Body of pancreas (tissue), 4 donors: ENCODE measurements around the gene MUC12. TPM values are rescaled to one million over a fixed set of nuclear protein-coding genes. Genes with fewer than 3 reads are reported as not detected.
"Not testable (repeated sequence)": the region's sequence is repeated elsewhere in the genome, so short reads cannot be mapped to it uniquely, and the experiment has no call there.

Source experiments
- ATAC-seq: fragments of 150-250 bp; one replicate; pipeline ENCODE4 v1.9.1; 2016
- DNase-seq, 4 donors: peaks; one replicate each; pipeline ENCODE4 v3.0.0-alpha.2; 2019
- H3K27ac ChIP-seq, 4 donors: fragments of 200-600 bp; sonication (generic); 1 replicate in 3 of 4; 2 replicates in 1 of 4; pipeline versions ENCODE4 v1.5.1 to v1.6.1; 2016 to 2019; ENCODE audit warnings: mild to moderate bottlenecking in 1 of 4, mixed read lengths in 1 of 4, moderate library complexity in 1 of 4
- H3K27me3 ChIP-seq, 2 donors: fragments of 200-600 bp; sonication (generic); one replicate each; pipeline ENCODE4 v1.6.0; 2016; ENCODE audit warnings: mild to moderate bottlenecking in 1 of 2
- H3K36me3 ChIP-seq, 2 donors: fragments of 200-600 bp; sonication (generic); replicated peaks in 1 of 2; 2 replicates each; pipeline ENCODE4 v1.5.1; 2016; ENCODE audit warnings: low read depth in 2 of 2; ENCODE audit not compliant: insufficient read depth in 1 of 2
- H3K4me1 ChIP-seq: fragments of 200-600 bp; sonication (generic); one replicate; pipeline ENCODE4 v1.6.0; 2016
- H3K4me3 ChIP-seq, 2 donors: fragments of 200-600 bp; sonication (generic); 1 replicate in 1 of 2; 2 replicates in 1 of 2; pipeline ENCODE4 v1.5.1; 2016 to 2019
- H3K9me3 ChIP-seq, 3 donors: fragments of 200-600 bp; sonication (generic); 1 replicate in 2 of 3; 2 replicates in 1 of 3; pipeline ENCODE4 v1.5.1; 2016
- POLR2A ChIP-seq, 3 donors: fragments of 450-650 bp; IDR thresholded peaks; one replicate each; pipeline ENCODE4 v1.6.1; 2016; ENCODE audit warnings: antibody characterized with exemption in 3 of 3, mild to moderate bottlenecking in 2 of 3
- WGBS, 2 donors: methylation state at CpG; one replicate each; pipeline ENCODE4 v1.1.5; 2017; 5-methylcytosine and 5-hydroxymethylcytosine counted together
- intact Hi-C: fragments of 100-400 bp; cut with DNase I; formaldehyde crosslinking; loops from one replicate; pipeline ENCODE4 v1.15.1; 2023
- total RNA-seq, 2 donors: library from RNA; depleted of rRNA; stranded (reverse); fragments of >200 nt; gene quantifications; one replicate each; pipeline ENCODE4 v1.1.0, GENCODE V29; 2016
- TF ChIP-seq, protein P1 (sequence below), 7 experiments: fragments of 450-650 bp in 4 of 7; fragments of 200-600 bp in 3 of 7; sonication (generic) in 3 of 7; IDR thresholded peaks; one replicate each; pipeline ENCODE4 v1.5.1; 2016 to 2019; ENCODE audit warnings: antibody characterized with exemption in 7 of 7

The MUC12 gene
- total RNA-seq, 2 donors from 2014 or later = not detected

DNA sequence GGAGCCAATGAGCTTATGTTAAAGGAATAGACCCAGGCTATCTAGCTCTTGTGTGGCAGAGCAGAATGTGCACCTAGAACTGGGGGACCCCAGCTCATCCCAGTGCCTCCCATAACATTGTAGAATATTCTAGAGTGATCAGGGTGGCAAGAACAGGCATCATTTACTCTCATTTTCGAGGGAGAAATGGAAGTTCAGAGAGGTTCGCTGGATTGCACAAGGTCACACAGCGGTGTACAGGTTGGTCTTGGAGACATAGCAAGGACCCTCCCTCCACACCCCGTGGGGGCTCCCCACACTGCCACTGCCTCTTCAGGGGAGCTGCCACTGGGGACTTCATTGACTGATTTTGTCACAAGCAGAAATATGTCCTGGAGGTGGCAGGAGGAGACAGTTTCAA is 8.9 kb downstream of the MUC12 start:
- no peak for DNase-seq
- 71 to 79% methylated on average over 4 of the region's 4 CpGs for WGBS, 2 donors

DNA sequence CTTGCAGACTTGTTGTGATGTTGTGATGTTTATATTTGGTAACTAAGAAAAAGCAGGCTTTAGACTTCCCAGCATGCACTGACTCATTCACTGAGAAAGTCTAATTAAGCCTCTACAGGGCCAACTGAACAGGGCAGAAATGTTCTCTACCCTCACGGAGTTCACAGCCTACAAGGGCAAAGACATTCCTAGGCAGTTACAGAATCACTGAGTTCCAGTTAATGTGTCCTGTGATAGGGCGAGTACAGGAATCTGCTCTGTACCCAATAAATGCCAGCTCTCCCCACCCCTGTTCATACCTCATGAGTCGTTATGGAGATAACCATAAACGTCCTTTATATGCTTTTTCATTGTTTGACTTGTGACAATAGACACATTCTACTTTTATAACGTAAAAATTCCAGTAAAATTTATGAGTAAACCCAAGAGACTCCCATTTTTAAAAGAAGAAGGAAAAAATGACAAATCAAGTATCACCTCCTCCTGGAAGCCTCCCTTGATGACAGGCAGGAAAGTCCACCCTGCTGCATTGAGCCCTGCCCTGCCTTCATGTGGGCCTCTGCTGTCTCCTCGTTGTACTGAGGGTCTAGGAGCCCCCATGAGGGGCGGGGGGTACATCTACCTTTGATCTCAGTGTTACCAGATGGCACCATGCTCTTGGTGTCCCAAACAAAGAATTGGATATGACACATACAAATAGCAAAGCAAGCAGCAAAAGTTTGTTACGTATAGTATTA is 14.3 kb downstream of the MUC12 start:
- no peaks in the 10 kb centered on the region for H3K36me3 ChIP-seq
- ATAC-seq (peak; percentile 87), DNase-seq (peak in 1 of 4 donors; percentile 14)
- H3K4me1 ChIP-seq = no peaks in the 10 kb centered on the region
- H3K27me3 ChIP-seq = no peaks in the 10 kb centered on the region
- no peak for TF ChIP-seq POLR2A (IDR thresholded peaks at IDR 0.05)
- TF ChIP-seq, protein P1, sequence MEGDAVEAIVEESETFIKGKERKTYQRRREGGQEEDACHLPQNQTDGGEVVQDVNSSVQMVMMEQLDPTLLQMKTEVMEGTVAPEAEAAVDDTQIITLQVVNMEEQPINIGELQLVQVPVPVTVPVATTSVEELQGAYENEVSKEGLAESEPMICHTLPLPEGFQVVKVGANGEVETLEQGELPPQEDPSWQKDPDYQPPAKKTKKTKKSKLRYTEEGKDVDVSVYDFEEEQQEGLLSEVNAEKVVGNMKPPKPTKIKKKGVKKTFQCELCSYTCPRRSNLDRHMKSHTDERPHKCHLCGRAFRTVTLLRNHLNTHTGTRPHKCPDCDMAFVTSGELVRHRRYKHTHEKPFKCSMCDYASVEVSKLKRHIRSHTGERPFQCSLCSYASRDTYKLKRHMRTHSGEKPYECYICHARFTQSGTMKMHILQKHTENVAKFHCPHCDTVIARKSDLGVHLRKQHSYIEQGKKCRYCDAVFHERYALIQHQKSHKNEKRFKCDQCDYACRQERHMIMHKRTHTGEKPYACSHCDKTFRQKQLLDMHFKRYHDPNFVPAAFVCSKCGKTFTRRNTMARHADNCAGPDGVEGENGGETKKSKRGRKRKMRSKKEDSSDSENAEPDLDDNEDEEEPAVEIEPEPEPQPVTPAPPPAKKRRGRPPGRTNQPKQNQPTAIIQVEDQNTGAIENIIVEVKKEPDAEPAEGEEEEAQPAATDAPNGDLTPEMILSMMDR (IDR thresholded peaks at IDR 0.05) = no peak
- intact Hi-C loops = no loop called here
- H3K4me3 ChIP-seq = no peak overlapping the region
- H3K9me3 ChIP-seq = no peaks in the 10 kb centered on the region
- 28 to 41% methylated on average over 8 of the region's 8 CpGs for WGBS, 2 donors
- H3K27ac ChIP-seq = no peak overlapping the region

More for the DNA sequence above, 8.9 kb downstream of the MUC12 start:
- H3K27me3 ChIP-seq = no peaks in the 10 kb centered on the region
- no peaks in the 10 kb centered on the region for H3K9me3 ChIP-seq
- no peak for ATAC-seq
- intact Hi-C loops = no loop called here
- H3K27ac ChIP-seq = no peak overlapping the region
- H3K36me3 ChIP-seq = no peaks in the 10 kb centered on the region
- H3K4me1 ChIP-seq = no peaks in the 10 kb centered on the region
- TF ChIP-seq POLR2A (IDR thresholded peaks at IDR 0.05) = no peak
- TF ChIP-seq, protein P1 (IDR thresholded peaks at IDR 0.05) = no peak
- no peak overlapping the region for H3K4me3 ChIP-seq

DNA sequence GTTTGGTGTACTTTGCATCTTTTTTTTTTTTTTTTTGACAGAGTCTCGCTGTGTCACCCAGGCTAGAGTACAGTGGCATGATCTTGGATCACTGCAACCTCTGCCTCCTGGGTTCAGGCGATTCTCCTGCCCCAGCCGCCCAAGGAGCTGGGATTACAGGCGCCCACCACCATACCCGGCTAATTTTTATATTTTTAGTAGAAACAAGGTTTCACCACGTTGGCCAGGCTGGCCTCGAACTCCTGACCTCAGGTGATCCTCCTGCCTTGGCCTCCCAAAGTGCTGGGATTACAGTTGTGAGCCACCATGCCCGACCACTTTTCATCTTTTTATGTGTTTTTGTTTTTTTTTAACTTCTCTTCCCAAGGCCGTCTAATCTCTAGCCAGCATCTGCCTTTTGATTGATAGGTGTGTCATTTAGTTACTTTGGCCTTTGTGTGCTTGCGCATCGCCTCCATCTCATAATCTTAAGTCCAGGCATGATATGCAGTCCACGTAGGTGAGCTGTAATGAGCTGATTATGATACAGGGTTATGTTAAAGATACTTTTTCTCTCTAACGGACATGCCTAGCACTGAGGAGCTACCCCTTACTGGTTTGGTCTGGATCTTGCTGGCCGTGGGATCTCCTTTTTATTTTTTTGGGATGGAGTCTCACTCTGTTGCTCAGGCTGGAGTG is 15.0 kb downstream of the MUC12 start:
- 69 to 70% methylated on average over 14 of the region's 14 CpGs for WGBS, 2 donors
- H3K36me3 ChIP-seq, ATAC-seq, H3K4me1 ChIP-seq, H3K9me3 ChIP-seq, H3K27ac ChIP-seq, H3K4me3 ChIP-seq, H3K27me3 ChIP-seq, DNase-seq, intact Hi-C loops: not testable (repeated sequence)

DNA sequence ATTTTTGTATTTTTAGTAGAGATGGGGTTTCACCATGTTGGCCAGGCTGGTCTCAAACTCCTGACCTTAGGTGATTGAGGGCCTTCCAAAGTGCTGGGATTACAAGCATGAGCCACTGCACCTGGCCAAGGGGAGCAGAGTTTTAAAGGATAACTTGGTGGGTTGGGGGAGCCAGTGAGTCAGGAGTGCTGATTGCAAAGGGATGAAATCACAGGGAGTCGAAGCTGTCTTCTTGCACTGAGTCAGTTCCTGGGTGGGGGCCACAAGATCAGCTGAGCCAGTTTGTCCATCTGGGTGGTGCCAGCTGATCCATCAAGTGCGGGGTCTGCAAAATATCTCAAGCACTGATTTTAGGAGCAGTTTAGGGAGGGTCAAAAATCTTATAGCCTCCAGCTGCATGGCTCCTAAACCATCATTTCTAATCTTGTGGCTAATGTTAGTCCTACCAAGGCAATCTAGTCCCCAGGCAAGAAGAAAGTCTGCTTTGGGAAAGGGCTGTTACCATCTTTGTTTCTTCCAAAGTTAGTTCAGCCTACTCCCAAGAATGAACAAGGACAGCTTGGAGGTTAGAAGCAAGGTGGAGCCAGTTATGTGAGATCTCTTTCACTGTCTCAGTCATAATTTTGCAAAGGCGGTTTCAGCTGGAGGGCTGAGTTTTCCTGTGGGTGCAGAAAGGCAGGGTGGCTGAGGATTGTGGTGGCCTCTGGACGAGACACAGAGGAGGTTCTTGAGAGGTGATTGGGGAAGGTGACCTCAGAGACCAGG is 15.8 kb downstream of the MUC12 start:
- DNase-seq, H3K27me3 ChIP-seq, H3K9me3 ChIP-seq, H3K4me1 ChIP-seq, ATAC-seq, H3K27ac ChIP-seq, intact Hi-C loops, H3K4me3 ChIP-seq, H3K36me3 ChIP-seq: not testable (repeated sequence)
- 67 to 76% methylated on average over 3 to 4 of the region's 4 CpGs for WGBS, 2 donors

DNA sequence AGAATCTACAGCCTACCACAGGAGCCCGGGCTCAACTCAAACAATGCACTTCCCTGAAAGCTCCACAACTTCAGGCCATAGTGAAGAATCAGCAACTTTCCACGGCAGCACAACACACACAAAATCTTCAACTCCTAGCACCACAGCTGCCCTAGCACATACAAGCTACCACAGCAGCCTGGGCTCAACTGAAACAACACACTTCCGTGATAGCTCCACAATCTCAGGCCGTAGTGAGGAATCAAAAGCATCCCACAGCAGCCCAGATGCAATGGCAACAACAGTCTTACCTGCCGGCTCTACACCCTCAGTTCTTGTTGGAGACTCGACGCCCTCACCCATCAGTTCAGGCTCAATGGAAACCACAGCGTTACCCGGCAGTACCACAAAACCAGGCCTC is 22.3 kb downstream of the MUC12 start:
- H3K4me1 ChIP-seq = no peaks in the 10 kb centered on the region
- ATAC-seq (no peak), DNase-seq (no peak)
- H3K9me3 ChIP-seq = no peaks in the 10 kb centered on the region
- 76 to 80% methylated on average over 9 of the region's 9 CpGs for WGBS, 2 donors
- no peak overlapping the region for H3K27ac ChIP-seq
- no peak for TF ChIP-seq POLR2A (IDR thresholded peaks at IDR 0.05)
- TF ChIP-seq, protein P1 (IDR thresholded peaks at IDR 0.05) = no peak
- no peak overlapping the region for H3K4me3 ChIP-seq
- H3K36me3 ChIP-seq = no peaks in the 10 kb centered on the region
- H3K27me3 ChIP-seq = no peaks in the 10 kb centered on the region
- intact Hi-C loops = no loop called here

DNA sequence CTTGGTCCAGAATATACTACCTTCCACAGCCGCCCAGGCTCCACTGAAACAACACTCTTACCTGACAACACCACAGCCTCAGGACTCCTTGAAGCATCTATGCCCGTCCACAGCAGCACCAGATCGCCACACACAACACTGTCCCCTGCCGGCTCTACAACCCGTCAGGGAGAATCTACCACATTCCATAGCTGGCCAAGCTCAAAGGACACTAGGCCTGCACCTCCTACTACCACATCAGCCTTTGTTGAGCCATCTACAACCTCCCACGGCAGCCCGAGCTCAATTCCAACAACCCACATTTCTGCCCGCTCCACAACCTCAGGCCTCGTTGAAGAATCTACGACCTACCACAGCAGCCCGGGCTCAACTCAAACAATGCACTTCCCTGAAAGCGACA is 22.9 kb downstream of the MUC12 start:
- H3K9me3 ChIP-seq, H3K36me3 ChIP-seq, H3K4me3 ChIP-seq, H3K4me1 ChIP-seq, DNase-seq, ATAC-seq, H3K27me3 ChIP-seq, intact Hi-C loops, H3K27ac ChIP-seq: not testable (repeated sequence)
- WGBS, 2 donors = 78 to 81% methylated on average over 12 of the region's 12 CpGs

DNA sequence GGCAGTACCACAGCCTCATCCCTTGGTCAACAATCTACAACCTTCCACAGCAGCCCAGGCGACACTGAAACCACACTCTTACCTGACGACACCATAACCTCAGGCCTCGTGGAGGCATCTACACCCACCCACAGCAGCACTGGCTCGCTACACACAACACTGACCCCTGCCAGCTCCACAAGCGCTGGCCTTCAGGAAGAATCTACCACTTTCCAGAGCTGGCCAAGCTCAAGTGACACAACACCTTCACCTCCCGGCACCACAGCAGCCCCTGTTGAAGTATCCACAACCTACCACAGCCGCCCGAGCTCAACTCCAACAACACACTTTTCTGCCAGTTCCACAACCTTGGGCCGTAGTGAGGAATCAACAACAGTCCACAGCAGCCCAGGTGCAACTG is 25.3 kb downstream of the MUC12 start:
- WGBS, 2 donors = no CpG with 5 or more reads among the region's 9 CpGs

DNA sequence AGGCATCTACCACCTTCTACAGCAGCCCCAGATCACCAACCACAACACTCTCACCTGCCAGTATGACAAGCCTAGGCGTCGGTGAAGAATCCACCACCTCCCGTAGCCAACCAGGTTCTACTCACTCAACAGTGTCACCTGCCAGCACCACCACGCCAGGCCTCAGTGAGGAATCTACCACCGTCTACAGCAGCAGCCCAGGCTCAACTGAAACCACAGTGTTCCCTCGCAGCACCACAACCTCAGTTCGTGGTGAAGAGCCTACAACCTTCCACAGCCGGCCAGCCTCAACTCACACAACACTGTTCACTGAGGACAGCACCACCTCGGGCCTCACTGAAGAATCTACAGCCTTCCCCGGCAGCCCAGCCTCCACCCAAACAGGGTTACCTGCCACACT is 29.2 kb downstream of the MUC12 start:
- H3K27ac ChIP-seq, intact Hi-C loops, ATAC-seq, H3K4me1 ChIP-seq, H3K9me3 ChIP-seq, H3K27me3 ChIP-seq, H3K4me3 ChIP-seq, H3K36me3 ChIP-seq, DNase-seq: not testable (repeated sequence)
- WGBS, 2 donors = 64 to 68% methylated on average over 6 of the region's 10 CpGs

More for the DNA sequence above, 25.3 kb downstream of the MUC12 start:
- H3K36me3 ChIP-seq, ATAC-seq, intact Hi-C loops, DNase-seq, H3K27me3 ChIP-seq, H3K4me3 ChIP-seq, H3K9me3 ChIP-seq, H3K4me1 ChIP-seq, H3K27ac ChIP-seq: not testable (repeated sequence)
